GM21528 (cell line): Measurements from ENCODE around the gene MYL6B.
"Not testable (repeated sequence)": the region's sequence is repeated elsewhere in the genome, so short reads cannot be mapped to it uniquely, and the experiment has no call there.

ENCODE experiments used
- ATAC-seq: cut with Tn5 transposase; IDR thresholded peaks from one replicate; pipeline ENCODE4 v1.9.1; 2021; ENCODE audit warnings: mild to moderate bottlenecking, moderate library complexity; ENCODE audit not compliant: unreplicated experiment, low FRiP score

MYL6B gene

GRCh38 chr12:56163533-56164344 is 11.4 kb downstream of the MYL6B start:
- no peak for ATAC-seq

GRCh38 chr12:56164345-56164729 is 11.9 kb downstream of the MYL6B start:
- no peak for ATAC-seq

GRCh38 chr12:56165369-56165768 is 13.0 kb downstream of the MYL6B start:
- no peak for ATAC-seq

DNA sequence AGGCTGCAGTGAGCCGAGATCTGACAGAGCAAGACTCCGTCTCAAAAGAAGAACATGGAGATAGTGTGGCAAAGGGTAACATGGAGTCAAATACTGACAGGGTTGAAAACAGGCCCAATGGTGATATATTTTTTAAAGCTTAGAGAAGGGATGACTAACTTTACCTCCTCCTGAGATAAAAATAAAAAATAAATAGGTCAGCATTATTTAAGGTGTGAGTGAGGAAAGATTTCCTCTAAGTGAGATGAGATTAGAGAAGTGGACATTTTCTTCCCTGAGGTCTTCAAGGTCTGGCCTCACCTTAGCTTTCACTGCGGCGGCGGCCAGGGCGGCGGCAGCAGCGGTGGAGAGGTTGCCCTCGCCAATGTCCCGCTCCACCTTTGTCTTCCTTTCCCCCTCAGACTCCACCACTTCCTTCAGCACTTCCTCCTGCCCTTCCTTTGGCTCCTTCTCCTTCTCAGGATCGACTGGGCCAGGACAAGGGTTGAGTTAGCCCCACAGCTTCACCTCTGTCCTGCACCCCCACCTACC is 16.9 kb downstream of the MYL6B start:
- ATAC-seq: no peak

- no peak for ATAC-seq
Measured at GRCh38 chr12:56172839-56173238, 20.5 kb downstream of the MYL6B start.

GRCh38 chr12:56178347-56178746 is 26.0 kb downstream of the MYL6B start:
- no peak for ATAC-seq

- ATAC-seq: no peak
Measured at GRCh38 chr12:56186957-56187356, 34.6 kb downstream of the MYL6B start.

- no peak for ATAC-seq
Measured at GRCh38 chr12:56188131-56188777, 35.9 kb downstream of the MYL6B start.

DNA sequence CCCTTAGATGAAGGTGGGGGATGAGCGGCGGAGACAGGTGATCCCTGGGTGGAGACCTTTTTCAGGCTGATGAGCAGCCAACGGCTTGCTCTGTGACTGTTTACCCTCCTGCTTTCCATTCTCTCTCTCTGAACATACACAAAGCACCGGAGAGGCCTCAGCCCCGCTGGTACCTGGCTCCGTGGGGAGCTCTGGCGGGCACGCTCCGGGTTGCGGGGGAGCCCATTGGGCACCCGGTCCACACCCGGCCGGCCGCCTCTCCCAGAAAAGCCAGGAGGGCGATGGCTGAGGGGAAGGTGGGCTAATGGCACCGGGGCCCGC is 36.4 kb downstream of the MYL6B start:
- ATAC-seq: peak; percentile 4

DNA sequence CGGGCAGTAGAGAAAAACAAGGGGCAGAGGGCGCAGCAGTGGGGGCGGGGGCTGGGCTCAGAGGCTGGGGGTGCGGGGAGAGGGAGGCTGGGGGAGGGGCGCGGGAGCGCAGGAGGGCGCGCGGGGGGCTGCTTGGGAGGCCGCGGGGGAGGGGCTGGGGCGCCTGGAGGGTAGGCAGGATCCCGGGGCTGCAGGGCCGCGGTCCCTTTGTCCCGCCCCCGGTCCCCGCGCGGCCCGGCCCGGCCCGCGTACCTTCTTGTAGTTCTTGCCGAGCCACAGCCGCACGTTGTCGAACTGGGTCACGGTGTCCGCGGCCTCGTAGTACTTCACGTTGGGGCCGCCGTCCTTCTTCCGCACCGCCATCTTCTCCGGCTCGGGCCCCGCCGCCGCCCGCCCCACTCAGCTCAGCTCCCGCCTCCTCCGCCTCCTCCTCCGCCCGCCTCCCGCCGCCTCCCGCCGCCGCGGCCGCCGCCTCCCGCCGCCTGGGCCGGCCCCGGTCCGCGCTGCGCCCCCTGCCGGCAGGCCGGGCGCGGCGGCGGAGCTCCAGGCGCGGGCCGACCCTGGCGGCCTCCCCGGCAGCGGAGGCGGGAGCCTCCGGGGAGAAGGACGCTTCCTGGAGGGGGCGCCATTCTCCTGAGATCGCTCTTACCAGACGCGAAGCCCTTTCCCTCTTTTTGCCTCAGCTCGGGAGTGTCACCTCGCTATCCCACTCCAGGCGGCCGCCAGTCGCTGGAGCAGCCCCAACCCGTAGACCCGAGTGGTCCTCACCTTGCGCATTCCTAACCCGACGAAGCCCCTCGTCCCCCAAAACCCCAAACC is 36.9 kb downstream of the MYL6B start, which contains the start of gene SMARCC2:
SMARCC2 (minus strand) TSS at position 385 of the 819 bp plus-strand sequence; CDS start at position 363, 22 bp downstream.
- ATAC-seq: peak; percentile 74

GRCh38 chr12:56189918-56190694 is 37.7 kb downstream of the MYL6B start:
- ATAC-seq: peak; percentile 43

GRCh38 chr12:56190695-56191155 is 38.3 kb downstream of the MYL6B start:
- ATAC-seq: no peak

GRCh38 chr12:56192582-56192981 is 40.2 kb downstream of the MYL6B start:
- no peak for ATAC-seq

GRCh38 chr12:56193025-56193578 is 40.7 kb downstream of the MYL6B start:
- no peak for ATAC-seq

DNA sequence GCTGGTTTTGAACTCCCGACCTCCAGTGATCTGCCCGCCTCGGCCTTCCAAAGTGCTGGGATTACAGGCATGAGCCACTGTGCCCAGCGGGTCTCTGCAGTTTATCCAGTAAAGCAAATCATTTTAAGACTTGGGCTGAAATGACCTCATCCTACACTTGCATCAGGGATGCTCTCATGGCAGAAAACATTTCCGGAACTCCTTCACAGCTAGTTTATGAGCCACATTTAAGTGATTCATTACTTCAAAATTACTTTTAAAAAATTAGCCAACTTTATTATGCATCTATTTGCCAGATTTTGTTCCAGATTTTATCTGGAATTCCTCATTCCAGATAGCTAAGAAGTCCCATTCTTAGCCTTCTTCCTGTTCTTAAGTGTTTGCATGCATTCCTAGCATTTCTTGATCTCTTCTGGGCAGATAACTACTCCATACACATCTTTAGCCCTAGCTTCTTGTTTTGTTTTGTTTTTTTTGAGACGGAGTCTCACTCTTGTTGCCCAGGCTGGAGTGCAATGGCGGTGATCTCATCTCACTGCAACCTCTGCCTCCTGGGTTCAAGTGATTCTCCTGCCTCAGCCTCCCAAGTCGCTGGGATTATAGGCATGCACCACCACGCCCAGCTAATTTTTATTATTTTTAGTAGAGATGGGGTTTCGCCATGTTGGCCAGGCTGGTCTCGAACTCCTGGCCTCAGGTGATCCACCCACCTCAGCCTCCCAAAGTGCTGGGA is 44.6 kb downstream of the MYL6B start:
- ATAC-seq: not testable (repeated sequence)

DNA sequence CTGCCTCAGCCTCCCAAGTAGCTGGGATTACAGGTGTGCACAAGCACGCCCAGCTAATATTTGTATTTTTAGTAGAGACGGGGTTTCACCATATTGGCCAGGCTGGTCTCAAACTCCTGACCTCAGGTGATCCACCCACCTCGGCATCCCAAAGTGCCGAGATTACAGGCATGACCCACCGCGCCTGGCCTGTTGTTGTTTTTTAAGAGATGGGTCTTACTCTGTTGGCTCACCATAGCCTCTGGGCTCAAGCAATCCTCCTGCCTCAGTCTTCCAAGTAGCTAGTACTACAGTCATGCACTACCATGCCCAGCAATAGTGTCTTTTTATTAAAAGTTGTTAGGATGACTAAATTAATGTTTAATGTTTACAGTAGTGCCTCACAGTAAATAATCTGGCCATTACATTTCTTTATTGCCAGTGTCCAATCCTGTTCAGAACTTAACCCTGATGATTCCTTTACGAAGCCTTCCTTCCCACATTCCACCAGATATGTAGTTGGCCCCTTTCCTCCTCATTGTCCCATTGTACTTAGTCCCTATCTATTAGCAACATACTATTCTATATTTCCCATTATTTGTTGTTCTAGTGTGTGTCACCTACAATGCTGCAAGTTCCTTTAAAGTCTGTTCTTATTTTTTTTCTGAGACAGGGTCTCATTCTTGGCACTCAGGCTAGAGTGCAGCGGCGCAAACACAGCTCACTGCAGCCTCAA is 45.7 kb downstream of the MYL6B start:
- no peak for ATAC-seq

GRCh38 chr12:56198836-56199235 is 46.4 kb downstream of the MYL6B start:
- no peak for ATAC-seq

DNA sequence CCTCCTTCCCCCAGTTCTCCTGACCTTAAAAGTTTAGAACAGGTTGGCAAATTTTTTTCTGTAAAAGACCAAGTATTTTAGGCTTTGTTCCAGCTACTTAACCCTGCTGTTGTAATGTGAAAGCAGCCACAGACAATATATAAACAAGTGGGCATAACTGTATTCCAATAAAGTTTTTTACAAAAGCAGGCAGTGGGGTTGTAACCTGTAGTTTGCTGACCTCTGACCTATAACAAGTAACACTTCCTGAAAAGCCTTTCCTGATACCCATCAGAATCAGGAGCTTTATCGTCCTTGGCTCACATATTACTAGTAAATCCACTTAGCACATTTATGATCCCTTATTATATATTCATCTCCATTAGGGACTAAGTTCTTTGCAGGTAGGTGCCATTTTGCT is 50.0 kb downstream of the MYL6B start:
- ATAC-seq: no peak

DNA sequence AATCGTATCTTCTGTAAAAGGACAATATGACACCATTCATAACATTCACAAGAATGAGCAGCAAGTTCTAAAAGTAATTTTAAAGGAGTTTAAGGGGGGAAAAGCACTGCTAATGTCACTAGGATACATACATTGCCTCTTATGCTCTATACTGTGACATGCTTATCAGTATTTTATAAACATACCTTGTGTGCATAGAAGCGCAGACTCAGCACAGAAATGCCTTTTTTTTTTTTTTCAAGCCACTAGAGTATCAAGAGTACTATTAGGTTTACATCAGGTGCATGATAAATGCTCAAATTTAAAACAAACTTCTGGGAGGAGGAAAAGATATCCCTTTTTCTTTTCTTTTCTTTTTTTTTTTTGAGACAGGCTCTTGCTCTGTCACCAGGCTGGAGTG is 50.5 kb downstream of the MYL6B start:
- no peak for ATAC-seq
